Thymus (tissue), 11 donors: ENCODE data around the gene FHIT. TPM values are rescaled to one million over a fixed set of nuclear protein-coding genes. Genes with fewer than 3 reads are reported as not detected.

Experiments used
- DNase-seq, 9 donors: peaks; one replicate each; pipeline ENCODE4 v3.0.0-alpha.2; 2013; ENCODE audit warnings: low spot score in 9 of 9, low read depth in 6 of 9, missing footprints in 1 of 9
- H3K27ac ChIP-seq, 2 donors: one replicate each; pipeline ENCODE4 v1.5.1; 2013; ENCODE audit warnings: control low read depth in 1 of 2, low read depth in 1 of 2, low read length in 1 of 2, mild to moderate bottlenecking in 1 of 2, moderate library complexity in 1 of 2
- H3K27me3 ChIP-seq, 2 donors: one replicate each; pipeline ENCODE4 v1.5.1; 2013; ENCODE audit warnings: low read length in 1 of 2; ENCODE audit not compliant: control insufficient read depth in 2 of 2, insufficient read depth in 1 of 2
- H3K36me3 ChIP-seq, 2 donors: one replicate each; pipeline ENCODE4 v1.5.1; 2013; ENCODE audit warnings: low read length in 1 of 2, mild to moderate bottlenecking in 1 of 2, moderate library complexity in 1 of 2; ENCODE audit not compliant: control insufficient read depth in 2 of 2, insufficient read depth in 2 of 2
- H3K4me1 ChIP-seq, 2 donors: one replicate each; pipeline ENCODE4 v1.5.1; 2013; ENCODE audit warnings: low read length in 2 of 2; ENCODE audit not compliant: control insufficient read depth in 2 of 2, insufficient read depth in 2 of 2
- H3K4me3 ChIP-seq, 2 donors: one replicate each; pipeline ENCODE4 v1.5.1; 2013; ENCODE audit warnings: low read length in 2 of 2, control low read depth in 1 of 2, mild to moderate bottlenecking in 1 of 2
- H3K9me3 ChIP-seq, 2 donors: one replicate each; pipeline ENCODE4 v1.5.1; 2013; ENCODE audit warnings: low read length in 1 of 2, mild to moderate bottlenecking in 1 of 2; ENCODE audit not compliant: control insufficient read depth in 2 of 2, insufficient read depth in 1 of 2
- WGBS: extraction: QIAGEN DNeasy Blood & Tissue Kit; methylation state at CpG from one replicate; pipeline ENCODE4 v1.1.7; 2013; 5-methylcytosine and 5-hydroxymethylcytosine counted together
- polyA plus RNA-seq: library from polyadenylated mRNA; stranded (reverse); fragments of 200-250 nt; gene quantifications from one replicate; pipeline ENCODE4 v1.2.3, GENCODE V29; 2013
- total RNA-seq: library from RNA; stranded (reverse); fragments of 120-200 nt; gene quantifications from one replicate; pipeline ENCODE4 v1.2.4, GENCODE V29; 2013
- donor health status: healthy.

The FHIT gene
- total and polyA plus RNA-seq, 2 donors: 9.2 to 13.2 TPM

DNA sequence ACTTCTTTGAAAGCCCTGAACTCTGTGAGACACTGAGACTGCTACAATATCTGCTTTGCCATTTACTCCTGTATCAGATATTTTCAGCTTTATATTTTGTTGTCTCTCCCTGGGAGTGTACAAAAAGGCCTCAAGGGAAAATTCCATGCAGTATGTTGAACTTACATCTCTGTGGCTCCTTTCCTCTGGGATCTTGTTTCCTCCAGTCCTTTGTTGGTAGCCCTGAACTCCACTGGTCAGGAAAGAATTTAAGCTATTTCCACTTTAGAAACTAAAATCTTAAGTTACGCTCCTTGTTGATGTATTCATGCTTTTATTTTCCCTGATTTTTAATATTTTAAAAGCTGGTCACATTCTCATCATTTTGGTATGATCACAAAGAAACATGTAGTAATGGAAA, 277.9 kb downstream of the FHIT start:
- Histone ChIP-seq H3K27ac (no peak overlapping the region), H3K27me3 (no peaks in the 10 kb centered on the region), H3K9me3 (no peaks in the 10 kb centered on the region), H3K36me3 (no peaks in the 10 kb centered on the region), H3K4me3 (no peak overlapping the region), H3K4me1 (no peaks in the 10 kb centered on the region)
- 99% methylated on average over 1 of the region's 1 CpG for WGBS
- DNase-seq: no peak

DNA sequence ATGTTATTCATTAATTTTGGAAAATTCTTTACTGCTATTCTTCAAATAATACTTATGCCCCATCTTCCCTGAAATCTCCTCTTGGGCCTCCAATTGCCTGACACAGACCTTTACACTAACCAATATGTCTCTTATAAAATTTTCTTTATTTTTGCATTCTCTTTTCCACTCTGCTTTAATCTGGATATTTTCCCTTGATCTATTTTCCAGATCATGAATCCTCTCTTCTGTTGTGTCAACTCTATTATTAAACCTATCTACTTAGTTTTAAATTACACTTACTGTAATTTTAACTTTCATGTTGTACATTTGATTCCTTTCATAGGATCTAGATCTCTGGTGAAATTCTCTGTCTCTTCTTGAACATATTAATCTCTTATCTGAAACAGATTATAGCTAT, 278.7 kb downstream of the FHIT start:
- H3K4me1 ChIP-seq: no peaks in the 10 kb centered on the region
- H3K9me3 ChIP-seq: no peaks in the 10 kb centered on the region
- no peak overlapping the region for H3K27ac ChIP-seq
- H3K27me3 ChIP-seq: no peaks in the 10 kb centered on the region
- H3K36me3 ChIP-seq: no peaks in the 10 kb centered on the region
- DNase-seq: no peak
- H3K4me3 ChIP-seq: no peak overlapping the region

DNA sequence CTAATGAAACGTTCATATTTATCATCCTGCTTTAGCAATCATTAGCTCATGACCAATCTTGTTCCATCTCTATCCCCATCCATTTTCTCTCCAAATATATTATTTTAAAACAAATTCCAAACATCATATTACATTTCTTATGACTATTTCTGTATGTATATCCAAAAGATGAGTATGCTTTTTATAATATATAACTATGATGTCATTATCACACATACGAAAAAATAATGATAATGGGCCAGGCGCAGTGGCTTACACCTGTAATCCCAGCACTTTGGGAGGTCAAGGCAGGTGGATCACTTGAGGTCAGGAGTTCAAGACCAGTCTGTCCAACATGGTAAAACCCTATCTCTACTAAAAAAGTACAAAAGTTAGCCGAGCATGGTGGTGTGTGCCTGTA, 280.4 kb downstream of the FHIT start:
- no peaks in the 10 kb centered on the region for H3K4me1 ChIP-seq
- no peak overlapping the region for H3K27ac ChIP-seq
- DNase-seq: no peak
- H3K27me3 ChIP-seq: no peaks in the 10 kb centered on the region
- H3K36me3 ChIP-seq: no peaks in the 10 kb centered on the region
- no peak overlapping the region for H3K4me3 ChIP-seq
- H3K9me3 ChIP-seq: peaks cover 0 to 3% of the 10 kb centered on the region in 2 donors
- over 99% methylated on average over 4 of the region's 4 CpGs for WGBS

GRCh38 chr3:60967141-60967540, 284.1 kb downstream of the FHIT start:
- 97% methylated on average over 1 of the region's 1 CpG for WGBS
- no peaks in the 10 kb centered on the region for H3K27me3 ChIP-seq
- no peaks in the 10 kb centered on the region for H3K4me1 ChIP-seq
- no peak overlapping the region for H3K27ac ChIP-seq
- DNase-seq: no peak
- H3K36me3 ChIP-seq: no peaks in the 10 kb centered on the region
- no peak overlapping the region for H3K4me3 ChIP-seq
- peaks cover 0 to 4% of the 10 kb centered on the region in 2 donors for H3K9me3 ChIP-seq

- H3K36me3 ChIP-seq: no peaks in the 10 kb centered on the region
- no peak overlapping the region for H3K4me3 ChIP-seq
- no peaks in the 10 kb centered on the region for H3K4me1 ChIP-seq
- H3K27me3 ChIP-seq: no peaks in the 10 kb centered on the region
- H3K27ac ChIP-seq: no peak overlapping the region
- WGBS: 9% methylated on average over 1 of the region's 1 CpG
- DNase-seq: peak in 5 of 9 donors; percentile 6 to 18 (median 11)
- no peaks in the 10 kb centered on the region for H3K9me3 ChIP-seq
Measured at GRCh38 chr3:60957541-60957940, 293.7 kb downstream of the FHIT start.

DNA sequence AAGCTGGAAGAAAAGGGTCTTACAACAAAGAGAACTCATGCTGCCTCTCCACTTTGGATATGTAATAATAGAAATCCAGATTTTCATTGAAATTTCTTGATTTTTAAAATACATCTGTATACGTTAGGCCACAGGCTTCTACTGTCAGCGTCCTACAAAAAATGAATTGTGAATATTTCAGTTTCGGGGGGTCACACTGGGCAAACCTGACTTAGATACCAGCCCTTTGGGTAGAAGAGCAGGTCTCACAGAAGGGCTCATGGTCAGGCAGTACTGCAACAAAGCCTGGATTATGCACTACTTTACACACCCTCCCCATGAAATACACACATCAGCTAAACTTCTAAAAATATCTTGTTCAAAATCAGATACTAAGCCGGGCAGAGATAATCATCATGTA, 294.5 kb downstream of the FHIT start:
- Histone ChIP-seq H3K27me3 (no peaks in the 10 kb centered on the region), H3K4me1 (no peaks in the 10 kb centered on the region), H3K36me3 (no peaks in the 10 kb centered on the region), H3K4me3 (no peak overlapping the region), H3K9me3 (no peaks in the 10 kb centered on the region), H3K27ac (no peak overlapping the region)
- 80% methylated on average over 4 of the region's 4 CpGs for WGBS
- DNase-seq: no peak

- Histone ChIP-seq H3K9me3 (no peaks in the 10 kb centered on the region), H3K4me1 (no peaks in the 10 kb centered on the region), H3K36me3 (no peaks in the 10 kb centered on the region), H3K4me3 (no peak overlapping the region), H3K27ac (no peak overlapping the region), H3K27me3 (no peaks in the 10 kb centered on the region)
- 99% methylated on average over 2 of the region's 2 CpGs for WGBS
- DNase-seq: no peak
Measured at GRCh38 chr3:60955034-60955433, 296.2 kb downstream of the FHIT start.

DNA sequence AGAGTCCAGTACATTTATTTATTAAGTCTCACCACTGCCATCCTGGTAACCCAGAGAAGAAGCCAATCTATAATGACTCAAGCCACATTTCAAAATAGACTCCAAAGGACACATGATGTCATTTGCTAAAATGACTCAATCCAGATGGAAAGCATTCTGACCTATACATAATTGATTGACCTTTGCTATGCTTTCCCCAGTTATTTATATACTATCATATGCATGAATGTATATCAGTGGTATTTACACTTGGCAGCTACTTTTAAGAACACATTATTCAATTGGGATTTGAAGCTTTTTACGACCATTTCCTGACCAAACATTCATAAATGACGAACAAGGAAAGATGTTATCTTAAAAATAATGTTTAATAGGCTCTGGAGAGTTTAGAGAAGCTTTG, 297.2 kb downstream of the FHIT start:
- no peak for DNase-seq
- H3K27ac ChIP-seq: no peak overlapping the region
- H3K4me3 ChIP-seq: no peak overlapping the region
- 85% methylated on average over 2 of the region's 2 CpGs for WGBS
- H3K27me3 ChIP-seq: no peaks in the 10 kb centered on the region
- H3K4me1 ChIP-seq: no peaks in the 10 kb centered on the region
- no peaks in the 10 kb centered on the region for H3K36me3 ChIP-seq
- no peaks in the 10 kb centered on the region for H3K9me3 ChIP-seq

GRCh38 chr3:60953351-60953750, 297.9 kb downstream of the FHIT start:
- H3K4me1 ChIP-seq: no peaks in the 10 kb centered on the region
- DNase-seq: no peak
- 94% methylated on average over 5 of the region's 5 CpGs for WGBS
- H3K4me3 ChIP-seq: no peak overlapping the region
- no peaks in the 10 kb centered on the region for H3K27me3 ChIP-seq
- H3K27ac ChIP-seq: no peak overlapping the region
- no peaks in the 10 kb centered on the region for H3K36me3 ChIP-seq
- no peaks in the 10 kb centered on the region for H3K9me3 ChIP-seq

GRCh38 chr3:60952055-60952454, 299.2 kb downstream of the FHIT start:
- Histone ChIP-seq H3K9me3 (no peaks in the 10 kb centered on the region), H3K27me3 (no peaks in the 10 kb centered on the region), H3K27ac (no peak overlapping the region), H3K4me1 (no peaks in the 10 kb centered on the region), H3K4me3 (no peak overlapping the region), H3K36me3 (no peaks in the 10 kb centered on the region)
- WGBS: 78% methylated on average over 6 of the region's 6 CpGs
- DNase-seq: no peak
